NCI-H2227 (cell line): ENCODE results near the gene ZKSCAN4.

Source experiments
- DNase-seq: peaks from one replicate; lab custom pipeline; 2025; ENCODE audit not compliant: unreplicated experiment; lab: John Stamatoyannopoulos, UW

The ZKSCAN4 gene

GRCh38 chr6:28250747-28251146, 1.3 kb downstream of the ZKSCAN4 start:
- no peak for DNase-seq

- DNase-seq: no peak
Measured at GRCh38 chr6:28248916-28249315, 3.2 kb downstream of the ZKSCAN4 start.

GRCh38 chr6:28245206-28245941, 6.7 kb downstream of the ZKSCAN4 start:
- DNase-seq: no peak

- no peak for DNase-seq
Measured at GRCh38 chr6:28243946-28244345, 8.1 kb downstream of the ZKSCAN4 start.

- no peak for DNase-seq
Measured at GRCh38 chr6:28240471-28240870, 11.6 kb downstream of the ZKSCAN4 start.

GRCh38 chr6:28239636-28240035, 12.4 kb downstream of the ZKSCAN4 start:
- no peak for DNase-seq

- DNase-seq: no peak
Measured at GRCh38 chr6:28235912-28236452, 16.1 kb downstream of the ZKSCAN4 start.

GRCh38 chr6:28232785-28233184, 19.3 kb downstream of the ZKSCAN4 start:
- no peak for DNase-seq

- DNase-seq: no peak
Measured at GRCh38 chr6:28226460-28226859, 25.6 kb downstream of the ZKSCAN4 start.

- DNase-seq: peak; percentile 95
Measured at GRCh38 chr6:28225056-28225834, 26.8 kb downstream of the ZKSCAN4 start, which contains the start of gene ZSCAN9. Gene ZSCAN9 (plus strand): TSS chr6:28225275. CDS start chr6:28227085, 1,810 bp downstream.

- DNase-seq: no peak
Measured at GRCh38 chr6:28224131-28225055, 27.7 kb downstream of the ZKSCAN4 start.

GRCh38 chr6:28220257-28221133, 31.6 kb downstream of the ZKSCAN4 start:
- no peak for DNase-seq

GRCh38 chr6:28218312-28219248, 33.5 kb downstream of the ZKSCAN4 start:
- peak; percentile 79 for DNase-seq

- DNase-seq: no peak
Measured at GRCh38 chr6:28217890-28218289, 34.2 kb downstream of the ZKSCAN4 start.

GRCh38 chr6:28215425-28215824, 36.6 kb downstream of the ZKSCAN4 start:
- no peak for DNase-seq

- no peak for DNase-seq
Measured at GRCh38 chr6:28213213-28213523, 38.9 kb downstream of the ZKSCAN4 start.

GRCh38 chr6:28212510-28213212, 39.4 kb downstream of the ZKSCAN4 start:
- peak; percentile 89 for DNase-seq

GRCh38 chr6:28211840-28212509, 40.1 kb downstream of the ZKSCAN4 start:
- DNase-seq: peak; percentile 30
